ENCODE measurements around the gene FRMD4A. TPM values are rescaled to one million over a fixed set of nuclear protein-coding genes. Genes with fewer than 3 reads are reported as not detected.

The FRMD4A gene
- total and polyA plus RNA-seq, 5 donors from 2014 or later, result 0.34 to 2.4 (median 0.54) TPM

GRCh38 chr10:14153570-14154055 is 177.1 kb downstream of the FRMD4A start:
- Mint-ChIP-seq H3K4me3 (no peak overlapping the region), H3K4me1 (no peaks in the 10 kb centered on the region), H3K9me3 (peaks cover 0 to 11% (median 0%) of the 10 kb centered on the region in 7 donors), H3K27me3 (peaks cover 18% of the 10 kb centered on the region), H3K27ac (no peak overlapping the region), H3K36me3 (no peaks in the 10 kb centered on the region)
- Histone ChIP-seq H3K4me1 (ENCODE audit: control insufficient read depth, insufficient read depth, low read length, poor library complexity, severe bottlenecking) (no peaks in the 10 kb centered on the region), H3K27ac (ENCODE audit: insufficient read depth, low read length, poor library complexity, severe bottlenecking) (no peak overlapping the region), H3K9me3 (ENCODE audit: control insufficient read depth in 2 of 2, low read length in 2 of 2) (no peaks in the 10 kb centered on the region), H3K4me3 (ENCODE audit: low read depth, low read length) (no peak overlapping the region), H3K36me3 (ENCODE audit: control insufficient read depth, insufficient read depth, low read length) (no peaks in the 10 kb centered on the region), H3K27me3 (ENCODE audit: control insufficient read depth, insufficient read depth, low read length) (peaks cover 9% of the 10 kb centered on the region)
- ATAC-seq (ENCODE audit: low read depth in 2 of 2), result no peak
- no peak for DNase-seq

- Mint-ChIP-seq H3K27me3 (peaks cover 17% of the 10 kb centered on the region), H3K4me1 (no peaks in the 10 kb centered on the region), H3K36me3 (no peaks in the 10 kb centered on the region), H3K9me3 (peaks cover 0 to 11% (median 0%) of the 10 kb centered on the region in 7 donors), H3K4me3 (no peak overlapping the region), H3K27ac (peak overlapping the region in 1 of 3 donors; percentile 57)
- DNase-seq, result no peak
- no peak overlapping the region for H3K27ac ChIP-seq (ENCODE audit: insufficient read depth, low read length, poor library complexity, severe bottlenecking)
- no peaks in the 10 kb centered on the region for H3K36me3 ChIP-seq (ENCODE audit: control insufficient read depth, insufficient read depth, low read length)
- no peaks in the 10 kb centered on the region for H3K4me1 ChIP-seq (ENCODE audit: control insufficient read depth, insufficient read depth, low read length, poor library complexity, severe bottlenecking)
- no peak for ATAC-seq (ENCODE audit: low read depth in 2 of 2)
- H3K27me3 ChIP-seq (ENCODE audit: control insufficient read depth, insufficient read depth, low read length), result peaks cover 2% of the 10 kb centered on the region
- H3K4me3 ChIP-seq (ENCODE audit: low read depth, low read length), result no peak overlapping the region
- H3K9me3 ChIP-seq (ENCODE audit: control insufficient read depth in 2 of 2, low read length in 2 of 2), result no peaks in the 10 kb centered on the region
Observed at GRCh38 chr10:14151571-14151970, 179.2 kb downstream of the FRMD4A start.

- no peaks in the 10 kb centered on the region for H3K4me1 Mint-ChIP-seq
- H3K27ac Mint-ChIP-seq, result no peak overlapping the region
- no peaks in the 10 kb centered on the region for H3K36me3 ChIP-seq (ENCODE audit: control insufficient read depth, insufficient read depth, low read length)
- no peaks in the 10 kb centered on the region for H3K9me3 ChIP-seq (ENCODE audit: control insufficient read depth in 2 of 2, low read length in 2 of 2)
- no peaks in the 10 kb centered on the region for H3K36me3 Mint-ChIP-seq
- H3K4me3 ChIP-seq (ENCODE audit: low read depth, low read length), result no peak overlapping the region
- no peak overlapping the region for H3K4me3 Mint-ChIP-seq
- no peaks in the 10 kb centered on the region for H3K4me1 ChIP-seq (ENCODE audit: control insufficient read depth, insufficient read depth, low read length, poor library complexity, severe bottlenecking)
- no peak overlapping the region for H3K27ac ChIP-seq (ENCODE audit: insufficient read depth, low read length, poor library complexity, severe bottlenecking)
- peaks cover 17% of the 10 kb centered on the region for H3K27me3 Mint-ChIP-seq
- no peak for ATAC-seq (ENCODE audit: low read depth in 2 of 2)
- H3K9me3 Mint-ChIP-seq, result peaks cover 0 to 7% (median 0%) of the 10 kb centered on the region in 7 donors
- H3K27me3 ChIP-seq (ENCODE audit: control insufficient read depth, insufficient read depth, low read length), result peaks cover 2% of the 10 kb centered on the region
- DNase-seq, result no peak
Observed at GRCh38 chr10:14150526-14150925, 180.2 kb downstream of the FRMD4A start.

- Mint-ChIP-seq H3K27me3 (peaks cover 20% of the 10 kb centered on the region), H3K4me1 (no peaks in the 10 kb centered on the region), H3K27ac (no peak overlapping the region), H3K36me3 (no peaks in the 10 kb centered on the region), H3K4me3 (no peak overlapping the region), H3K9me3 (no peaks in the 10 kb centered on the region)
- no peak for DNase-seq
- no peak for ATAC-seq (ENCODE audit: low read depth in 2 of 2)
- no peaks in the 10 kb centered on the region for H3K36me3 ChIP-seq (ENCODE audit: control insufficient read depth, insufficient read depth, low read length)
- H3K9me3 ChIP-seq (ENCODE audit: control insufficient read depth in 2 of 2, low read length in 2 of 2), result no peaks in the 10 kb centered on the region
- H3K27ac ChIP-seq (ENCODE audit: insufficient read depth, low read length, poor library complexity, severe bottlenecking), result no peak overlapping the region
- H3K4me3 ChIP-seq (ENCODE audit: low read depth, low read length), result no peak overlapping the region
- H3K4me1 ChIP-seq (ENCODE audit: control insufficient read depth, insufficient read depth, low read length, poor library complexity, severe bottlenecking), result no peaks in the 10 kb centered on the region
- H3K27me3 ChIP-seq (ENCODE audit: control insufficient read depth, insufficient read depth, low read length), result peaks cover 4% of the 10 kb centered on the region
Observed at GRCh38 chr10:14146501-14146900, 184.2 kb downstream of the FRMD4A start.

- no peak overlapping the region for H3K4me3 ChIP-seq (ENCODE audit: low read depth, low read length)
- no peak for DNase-seq
- H3K27me3 ChIP-seq (ENCODE audit: control insufficient read depth, insufficient read depth, low read length), result peaks cover 4% of the 10 kb centered on the region
- H3K36me3 Mint-ChIP-seq, result no peaks in the 10 kb centered on the region
- ATAC-seq (ENCODE audit: low read depth in 2 of 2), result no peak
- H3K36me3 ChIP-seq (ENCODE audit: control insufficient read depth, insufficient read depth, low read length), result no peaks in the 10 kb centered on the region
- H3K27me3 Mint-ChIP-seq, result peaks cover 20% of the 10 kb centered on the region
- no peaks in the 10 kb centered on the region for H3K9me3 Mint-ChIP-seq
- H3K4me1 ChIP-seq (ENCODE audit: control insufficient read depth, insufficient read depth, low read length, poor library complexity, severe bottlenecking), result no peaks in the 10 kb centered on the region
- no peaks in the 10 kb centered on the region for H3K9me3 ChIP-seq (ENCODE audit: control insufficient read depth in 2 of 2, low read length in 2 of 2)
- no peaks in the 10 kb centered on the region for H3K4me1 Mint-ChIP-seq
- H3K4me3 Mint-ChIP-seq, result no peak overlapping the region
- no peak overlapping the region for H3K27ac Mint-ChIP-seq
- H3K27ac ChIP-seq (ENCODE audit: insufficient read depth, low read length, poor library complexity, severe bottlenecking), result no peak overlapping the region
Observed at GRCh38 chr10:14146025-14146424, 184.7 kb downstream of the FRMD4A start.

- Histone ChIP-seq H3K27ac (ENCODE audit: insufficient read depth, low read length, poor library complexity, severe bottlenecking) (no peak overlapping the region), H3K9me3 (ENCODE audit: control insufficient read depth in 2 of 2, low read length in 2 of 2) (no peaks in the 10 kb centered on the region), H3K36me3 (ENCODE audit: control insufficient read depth, insufficient read depth, low read length) (no peaks in the 10 kb centered on the region), H3K4me3 (ENCODE audit: low read depth, low read length) (no peak overlapping the region), H3K27me3 (ENCODE audit: control insufficient read depth, insufficient read depth, low read length) (peaks cover 2% of the 10 kb centered on the region), H3K4me1 (ENCODE audit: control insufficient read depth, insufficient read depth, low read length, poor library complexity, severe bottlenecking) (no peaks in the 10 kb centered on the region)
- Mint-ChIP-seq H3K4me1 (no peaks in the 10 kb centered on the region), H3K36me3 (no peaks in the 10 kb centered on the region), H3K27ac (peak overlapping the region in 1 of 3 donors; percentile 36), H3K4me3 (no peak overlapping the region), H3K9me3 (peaks cover 0 to 2% (median 0%) of the 10 kb centered on the region in 7 donors), H3K27me3 (peaks cover 15% of the 10 kb centered on the region)
- ATAC-seq (ENCODE audit: low read depth in 2 of 2) (no peak), DNase-seq (no peak)
Observed at GRCh38 chr10:14144451-14144850, 186.3 kb downstream of the FRMD4A start.

- Histone ChIP-seq H3K27ac (ENCODE audit: insufficient read depth, low read length, poor library complexity, severe bottlenecking) (no peak overlapping the region), H3K4me1 (ENCODE audit: control insufficient read depth, insufficient read depth, low read length, poor library complexity, severe bottlenecking) (no peaks in the 10 kb centered on the region), H3K9me3 (ENCODE audit: control insufficient read depth in 2 of 2, low read length in 2 of 2) (no peaks in the 10 kb centered on the region), H3K27me3 (ENCODE audit: control insufficient read depth, insufficient read depth, low read length) (peaks cover 6% of the 10 kb centered on the region), H3K36me3 (ENCODE audit: control insufficient read depth, insufficient read depth, low read length) (no peaks in the 10 kb centered on the region), H3K4me3 (ENCODE audit: low read depth, low read length) (no peak overlapping the region)
- Mint-ChIP-seq H3K27me3 (peaks cover 12% of the 10 kb centered on the region), H3K36me3 (no peaks in the 10 kb centered on the region), H3K9me3 (peaks cover 0 to 2% (median 0%) of the 10 kb centered on the region in 7 donors), H3K27ac (no peak overlapping the region), H3K4me3 (no peak overlapping the region), H3K4me1 (no peaks in the 10 kb centered on the region)
- ATAC-seq (ENCODE audit: low read depth in 2 of 2) (no peak), DNase-seq (no peak)
Observed at GRCh38 chr10:14142606-14143250, 188.0 kb downstream of the FRMD4A start.

- H3K27me3 ChIP-seq (ENCODE audit: control insufficient read depth, insufficient read depth, low read length), result peaks cover 6% of the 10 kb centered on the region
- no peaks in the 10 kb centered on the region for H3K9me3 ChIP-seq (ENCODE audit: control insufficient read depth in 2 of 2, low read length in 2 of 2)
- Mint-ChIP-seq H3K4me3 (no peak overlapping the region), H3K4me1 (no peaks in the 10 kb centered on the region), H3K27ac (no peak overlapping the region), H3K9me3 (peaks cover 0 to 5% (median 2%) of the 10 kb centered on the region in 7 donors), H3K36me3 (no peaks in the 10 kb centered on the region), H3K27me3 (peaks cover 11% of the 10 kb centered on the region)
- no peak overlapping the region for H3K4me3 ChIP-seq (ENCODE audit: low read depth, low read length)
- no peak for DNase-seq
- no peaks in the 10 kb centered on the region for H3K4me1 ChIP-seq (ENCODE audit: control insufficient read depth, insufficient read depth, low read length, poor library complexity, severe bottlenecking)
- ATAC-seq (ENCODE audit: low read depth in 2 of 2), result no peak
- no peaks in the 10 kb centered on the region for H3K36me3 ChIP-seq (ENCODE audit: control insufficient read depth, insufficient read depth, low read length)
- no peak overlapping the region for H3K27ac ChIP-seq (ENCODE audit: insufficient read depth, low read length, poor library complexity, severe bottlenecking)
Observed at GRCh38 chr10:14141283-14141682, 189.4 kb downstream of the FRMD4A start.
